Neural progenitor cell (in vitro differentiated cells): ENCODE results near the gene SLC11A1. TPM values are rescaled to one million over a fixed set of nuclear protein-coding genes. Genes with fewer than 3 reads are reported as not detected.

Source experiments
- DNase-seq: peaks from one replicate; pipeline ENCODE4 v3.0.0-alpha.2; 2016; ENCODE audit warnings: low spot score
- H2AFZ ChIP-seq: fragments of 200-600 bp; sonication (generic); replicated peaks from 2 replicates; pipeline ENCODE4 v1.6.1; 2016; ENCODE audit warnings: antibody characterized with exemption
- H3F3A ChIP-seq: fragments of 200-600 bp; sonication (generic); 2 replicates; pipeline ENCODE4 v1.6.1; 2016; ENCODE audit warnings: antibody characterized with exemption, low read depth
- H3K27ac ChIP-seq: fragments of 200-600 bp; sonication (generic); 2 replicates; pipeline ENCODE4 v1.5.1; 2016; ENCODE audit warnings: mild to moderate bottlenecking
- H3K27me3 ChIP-seq: fragments of 200-600 bp; sonication (generic); 2 replicates; pipeline ENCODE4 v1.6.1; 2016; ENCODE audit warnings: mild to moderate bottlenecking, moderate library complexity
- H3K36me3 ChIP-seq: fragments of 200-600 bp; sonication (generic); 2 replicates; pipeline ENCODE4 v1.5.1; 2016
- H3K4me1 ChIP-seq: fragments of 200-600 bp; sonication (generic); 2 replicates; pipeline ENCODE4 v1.6.1; 2016; ENCODE audit warnings: mixed run types
- H3K4me2 ChIP-seq: fragments of 200-600 bp; sonication (generic); 2 replicates; pipeline ENCODE4 v1.6.1; 2016
- H3K4me3 ChIP-seq: fragments of 200-600 bp; sonication (generic); 2 replicates; pipeline ENCODE4 v1.5.1; 2016
- H3K79me2 ChIP-seq: fragments of 200-600 bp; sonication (generic); 2 replicates; pipeline ENCODE4 v1.6.1; 2016; ENCODE audit warnings: low read depth
- H3K9ac ChIP-seq: fragments of 200-600 bp; sonication (generic); 2 replicates; pipeline ENCODE4 v1.6.1; 2016
- H3K9me3 ChIP-seq: fragments of 200-600 bp; sonication (generic); 2 replicates; pipeline ENCODE4 v1.5.1; 2016; ENCODE audit warnings: low read depth
- H4K20me1 ChIP-seq: fragments of 200-600 bp; sonication (generic); 2 replicates; pipeline ENCODE4 v1.6.1; 2016; ENCODE audit warnings: low read depth
- H3K27ac Mint-ChIP-seq: 3 replicates; pipeline ENCODE4 v1.8.0; 2021; ENCODE audit warnings: mixed read lengths
- H3K27me3 Mint-ChIP-seq: 2 replicates; pipeline ENCODE4 v1.8.0; 2022; ENCODE audit warnings: low read depth, mild to moderate bottlenecking, inconsistent platforms, moderate library complexity, mixed read lengths; ENCODE audit not compliant: insufficient read depth
- H3K36me3 Mint-ChIP-seq: 3 replicates; pipeline ENCODE4 v1.8.0; 2021; ENCODE audit warnings: mixed read lengths
- H3K4me1 Mint-ChIP-seq: 3 replicates; pipeline ENCODE4 v1.8.0; 2021; ENCODE audit warnings: mixed read lengths
- H3K4me3 Mint-ChIP-seq: 3 replicates; pipeline ENCODE4 v1.8.0; 2021; ENCODE audit warnings: mild to moderate bottlenecking, moderate library complexity, mixed read lengths
- H3K9me3 Mint-ChIP-seq: 3 replicates; pipeline ENCODE4 v1.8.0; 2020; ENCODE audit warnings: mixed read lengths
- CTCF ChIP-seq: fragments of 200-600 bp; sonication (generic); IDR thresholded peaks from 2 replicates; pipeline ENCODE4 v1.5.1; 2017; ENCODE audit warnings: antibody characterized with exemption, mild to moderate bottlenecking
- EZH2 ChIP-seq: fragments of 200-600 bp; sonication (generic); IDR thresholded peaks from 2 replicates; pipeline ENCODE4 v1.6.1; 2017; ENCODE audit warnings: antibody characterized with exemption, mild to moderate bottlenecking, moderate library complexity
- EZH2phosphoT487 ChIP-seq: fragments of 200-600 bp; sonication (generic); IDR thresholded peaks from 2 replicates; pipeline ENCODE4 v1.6.1; 2017; ENCODE audit warnings: antibody characterized with exemption
- total RNA-seq: library from RNA; depleted of rRNA; stranded (reverse); fragments of >200 nt; gene quantifications from 2 replicates; pipeline ENCODE4 v1.2.3, GENCODE V29; 2015; ENCODE audit warnings: low replicate concordance

Gene SLC11A1
- total RNA-seq, 1 donor from 2014 or later: not detected

- Histone ChIP-seq H4K20me1 (peaks cover 14% of the 10 kb centered on the region), H3K27ac (no peak overlapping the region), H3K4me1 (peaks cover 27% of the 10 kb centered on the region), H3K4me2 (no peak overlapping the region), H3K9ac (no peak overlapping the region), H2AFZ (no peak overlapping the region), H3K4me3 (no peak overlapping the region), H3K36me3 (no peaks in the 10 kb centered on the region), H3K79me2 (peaks cover 23% of the 10 kb centered on the region), H3K9me3 (no peaks in the 10 kb centered on the region), H3K27me3 (peaks cover 28% of the 10 kb centered on the region), H3F3A (peaks cover 48% of the 10 kb centered on the region)
- no peak for DNase-seq
- no peak for TF ChIP-seq EZH2
- no peak for TF ChIP-seq EZH2phosphoT487
- TF ChIP-seq CTCF: no peak
- no peaks in the 10 kb centered on the region for H3K9me3 Mint-ChIP-seq
- peaks cover 17% of the 10 kb centered on the region for H3K27me3 Mint-ChIP-seq
- no peak overlapping the region for H3K27ac Mint-ChIP-seq
- H3K4me3 Mint-ChIP-seq: peak overlapping the region; percentile 65
- H3K4me1 Mint-ChIP-seq: peaks cover 26% of the 10 kb centered on the region
- H3K36me3 Mint-ChIP-seq: peaks cover 10% of the 10 kb centered on the region
Measured at GRCh38 chr2:218401890-218402289, 19.8 kb downstream of the SLC11A1 start.

GRCh38 chr2:218402491-218402901 lies 20.4 kb downstream of the SLC11A1 start:
- H3K36me3 ChIP-seq: no peaks in the 10 kb centered on the region
- H3K4me1 ChIP-seq: peaks cover 24% of the 10 kb centered on the region
- H3K9me3 Mint-ChIP-seq: no peaks in the 10 kb centered on the region
- H3K4me2 ChIP-seq: no peak overlapping the region
- H3K27ac ChIP-seq: no peak overlapping the region
- H3K4me3 Mint-ChIP-seq: peak overlapping the region; percentile 53
- H3K27ac Mint-ChIP-seq: no peak overlapping the region
- no peak overlapping the region for H2AFZ ChIP-seq
- H3K4me3 ChIP-seq: no peak overlapping the region
- peaks cover 14% of the 10 kb centered on the region for H4K20me1 ChIP-seq
- H3K27me3 Mint-ChIP-seq: peaks cover 13% of the 10 kb centered on the region
- peaks cover 26% of the 10 kb centered on the region for H3K4me1 Mint-ChIP-seq
- TF ChIP-seq EZH2phosphoT487 (no peak), CTCF (no peak), EZH2 (no peak)
- H3K9me3 ChIP-seq: no peaks in the 10 kb centered on the region
- peaks cover 23% of the 10 kb centered on the region for H3K79me2 ChIP-seq
- peaks cover 42% of the 10 kb centered on the region for H3F3A ChIP-seq
- peaks cover 22% of the 10 kb centered on the region for H3K27me3 ChIP-seq
- H3K9ac ChIP-seq: no peak overlapping the region
- peaks cover 10% of the 10 kb centered on the region for H3K36me3 Mint-ChIP-seq
- DNase-seq: no peak

GRCh38 chr2:218402911-218403411 lies 20.9 kb downstream of the SLC11A1 start:
- Histone ChIP-seq H3K9me3 (no peaks in the 10 kb centered on the region), H4K20me1 (peaks cover 14% of the 10 kb centered on the region), H3K4me1 (peaks cover 19% of the 10 kb centered on the region), H2AFZ (no peak overlapping the region), H3K27me3 (peaks cover 17% of the 10 kb centered on the region), H3K36me3 (no peaks in the 10 kb centered on the region), H3K79me2 (peaks cover 23% of the 10 kb centered on the region), H3K27ac (no peak overlapping the region), H3K9ac (no peak overlapping the region), H3K4me3 (no peak overlapping the region), H3K4me2 (no peak overlapping the region), H3F3A (peaks cover 38% of the 10 kb centered on the region)
- Mint-ChIP-seq H3K9me3 (no peaks in the 10 kb centered on the region), H3K27me3 (peaks cover 8% of the 10 kb centered on the region), H3K36me3 (peaks cover 10% of the 10 kb centered on the region), H3K4me3 (no peak overlapping the region), H3K27ac (no peak overlapping the region), H3K4me1 (peaks cover 21% of the 10 kb centered on the region)
- TF ChIP-seq CTCF (no peak), EZH2phosphoT487 (no peak), EZH2 (no peak)
- DNase-seq: no peak
